H9 (cell line): ENCODE data around the gene TXNDC12. TPM values are rescaled to one million over a fixed set of nuclear protein-coding genes. Genes with fewer than 3 reads are reported as not detected.
"Not testable (repeated sequence)": the region's sequence is repeated elsewhere in the genome, so short reads cannot be mapped to it uniquely, and the experiment has no call there.

Experiments
- DNase-seq: peaks from one replicate; pipeline ENCODE4 v3.0.0-alpha.2; 2017
- H2AFZ ChIP-seq: one replicate; pipeline ENCODE4 v1.6.1; 2013; ENCODE audit warnings: mild to moderate bottlenecking, low read length, control low read depth, moderate library complexity
- H2AK5ac ChIP-seq: 2 replicates; pipeline ENCODE4 v1.6.1; 2013; ENCODE audit warnings: low read length, control low read depth, mixed read lengths; ENCODE audit not compliant: insufficient read length
- H2BK120ac ChIP-seq: one replicate; pipeline ENCODE4 v1.6.1; 2013; ENCODE audit warnings: low read depth, mild to moderate bottlenecking, low read length, control low read depth, inconsistent platforms; ENCODE audit not compliant: poor library complexity, severe bottlenecking
- H2BK12ac ChIP-seq: 2 replicates; pipeline ENCODE4 v1.6.1; 2013; ENCODE audit warnings: low read length, control low read depth, mixed read lengths, low read depth; ENCODE audit not compliant: insufficient read length
- H2BK15ac ChIP-seq: 2 replicates; pipeline ENCODE4 v1.6.1; 2013; ENCODE audit warnings: low read depth, low read length, control low read depth
- H2BK20ac ChIP-seq: one replicate; pipeline ENCODE4 v1.6.1; 2013; ENCODE audit warnings: low read depth, mild to moderate bottlenecking, low read length, control low read depth, inconsistent platforms; ENCODE audit not compliant: poor library complexity, severe bottlenecking
- H2BK5ac ChIP-seq: 2 replicates; pipeline ENCODE4 v1.6.1; 2013; ENCODE audit warnings: low read length, control low read depth, mixed read lengths; ENCODE audit not compliant: insufficient read length
- H3K14ac ChIP-seq: 2 replicates; pipeline ENCODE4 v1.6.1; 2013; ENCODE audit warnings: low read length, control low read depth; ENCODE audit not compliant: insufficient read depth
- H3K18ac ChIP-seq: 2 replicates; pipeline ENCODE4 v1.6.1; 2013; ENCODE audit warnings: low read depth, mild to moderate bottlenecking, mixed read lengths, low read length, control low read depth; ENCODE audit not compliant: insufficient read length
- H3K23ac ChIP-seq: 2 replicates; pipeline ENCODE4 v1.6.1; 2013; ENCODE audit warnings: low read length, control low read depth, mixed read lengths, low read depth; ENCODE audit not compliant: insufficient read length
- H3K23me2 ChIP-seq: 2 replicates; pipeline ENCODE4 v1.6.1; 2013; ENCODE audit warnings: low read depth, mild to moderate bottlenecking, mixed read lengths, low read length, control low read depth; ENCODE audit not compliant: insufficient read length, poor library complexity, severe bottlenecking
- H3K27ac ChIP-seq: 2 replicates; pipeline ENCODE4 v1.5.1; 2013; ENCODE audit warnings: low read length, control low read depth, mixed read lengths, low read depth; ENCODE audit not compliant: insufficient read length
- H3K27me3 ChIP-seq: 2 replicates; pipeline ENCODE4 v1.6.1; 2013; ENCODE audit warnings: low read length, control low read depth, inconsistent platforms; ENCODE audit not compliant: insufficient read depth
- H3K4ac ChIP-seq: 2 replicates; pipeline ENCODE4 v1.6.1; 2013; ENCODE audit warnings: low read depth, mild to moderate bottlenecking, control low read depth, inconsistent platforms, low read length, moderate library complexity
- H3K4me1 ChIP-seq: 2 replicates; pipeline ENCODE4 v1.6.1; 2013; ENCODE audit warnings: low read length, control low read depth, inconsistent platforms; ENCODE audit not compliant: insufficient read depth
- H3K4me2 ChIP-seq: 2 replicates; pipeline ENCODE4 v1.6.1; 2013; ENCODE audit warnings: low read length, control low read depth, mixed read lengths; ENCODE audit not compliant: insufficient read length, insufficient read depth
- H3K56ac ChIP-seq: 2 replicates; pipeline ENCODE4 v1.6.1; 2013; ENCODE audit warnings: low read depth, mild to moderate bottlenecking, mixed read lengths, low read length, control low read depth; ENCODE audit not compliant: insufficient read length
- H3K79me1 ChIP-seq: 2 replicates; pipeline ENCODE4 v1.6.1; 2013; ENCODE audit warnings: low read depth, mild to moderate bottlenecking, moderate library complexity, low read length, control low read depth, inconsistent platforms; ENCODE audit not compliant: insufficient read depth, poor library complexity, severe bottlenecking
- H3K79me2 ChIP-seq: 2 replicates; pipeline ENCODE4 v1.6.1; 2013; ENCODE audit warnings: low read length, control low read depth, inconsistent platforms; ENCODE audit not compliant: insufficient read depth
- H3K9ac ChIP-seq: 2 replicates; pipeline ENCODE4 v1.6.1; 2013; ENCODE audit warnings: low read length, control low read depth, mixed read lengths; ENCODE audit not compliant: insufficient read length; ENCODE audit errors: extremely low read depth
- H3K9me3 ChIP-seq: one replicate; pipeline ENCODE4 v1.6.1; 2013; ENCODE audit warnings: low read depth, low read length, inconsistent platforms; ENCODE audit not compliant: control insufficient read depth
- H3T11ph ChIP-seq: one replicate; pipeline ENCODE4 v1.6.1; 2013; ENCODE audit warnings: mild to moderate bottlenecking, low read length, control low read depth, inconsistent platforms
- H4K20me1 ChIP-seq: one replicate; pipeline ENCODE4 v1.6.1; 2013; ENCODE audit not compliant: control insufficient read depth, insufficient read length, insufficient read depth
- H4K5ac ChIP-seq: 2 replicates; pipeline ENCODE4 v1.6.1; 2013; ENCODE audit warnings: low read depth, mild to moderate bottlenecking, mixed read lengths, low read length, control low read depth; ENCODE audit not compliant: insufficient read length
- H4K8ac ChIP-seq: replicated peaks from 2 replicates; pipeline ENCODE4 v1.6.1; 2013; ENCODE audit warnings: low read length, control low read depth, mixed read lengths, low read depth; ENCODE audit not compliant: insufficient read length
- H4K91ac ChIP-seq: 2 replicates; pipeline ENCODE4 v1.6.1; 2013; ENCODE audit warnings: low read depth, mild to moderate bottlenecking, moderate library complexity, mixed read lengths, low read length, control low read depth; ENCODE audit not compliant: insufficient read length
- H3K27ac Mint-ChIP-seq, 3 experiments: 2 replicates in 2 of 3; 3 replicates in 1 of 3; pipeline ENCODE4 v1.8.0; 2020 to 2021; ENCODE audit warnings: mixed read lengths in 3 of 3, mild to moderate bottlenecking in 1 of 3, moderate library complexity in 1 of 3
- H3K27me3 Mint-ChIP-seq: 2 replicates; pipeline ENCODE4 v1.8.0; 2021; ENCODE audit warnings: low read depth, mild to moderate bottlenecking, moderate library complexity, mixed read lengths
- H3K36me3 Mint-ChIP-seq, 3 experiments: 2 replicates in 2 of 3; 3 replicates in 1 of 3; pipeline ENCODE4 v1.8.0; 2020 to 2021; ENCODE audit warnings: low read depth in 3 of 3, mixed read lengths in 3 of 3; ENCODE audit not compliant: insufficient read depth in 1 of 3
- H3K4me1 Mint-ChIP-seq, 2 experiments: 2 replicates each; pipeline ENCODE4 v1.8.0; 2020; ENCODE audit warnings: mixed read lengths in 2 of 2
- H3K4me3 Mint-ChIP-seq, 2 experiments: 2 replicates in 1 of 2; 3 replicates in 1 of 2; pipeline ENCODE4 v1.8.0; 2020 to 2021; ENCODE audit warnings: mild to moderate bottlenecking in 2 of 2, mixed read lengths in 2 of 2, moderate library complexity in 1 of 2
- H3K9me3 Mint-ChIP-seq, 2 experiments: 2 replicates in 1 of 2; 3 replicates in 1 of 2; pipeline ENCODE4 v1.8.0; 2020; ENCODE audit warnings: mild to moderate bottlenecking in 2 of 2, mixed read lengths in 2 of 2, moderate library complexity in 1 of 2
- CTCF ChIP-seq: fragments of 200-600 bp; sonication (generic); conservative IDR thresholded peaks from 3 replicates; pipeline ENCODE4 v1.8.0; 2021; ENCODE audit warnings: antibody characterized with exemption, mild to moderate bottlenecking
- WGBS: extraction: QIAGEN DNeasy Blood & Tissue Kit; methylation state at CpG from one replicate; pipeline ENCODE4 v1.1.7; 2013; ENCODE audit warnings: missing lambda C conversion rate, low lambda C conversion rate, mixed read lengths; ENCODE audit not compliant: insufficient read length; ENCODE audit errors: extremely low coverage; 5-methylcytosine and 5-hydroxymethylcytosine counted together
- total RNA-seq: library from RNA; stranded (reverse); gene quantifications from 2 replicates; pipeline ENCODE4 v1.2.1, GENCODE V29; 2021

The TXNDC12 gene
- total RNA-seq, 1 experiment from 2014 or later = 82.1 TPM

- Histone ChIP-seq H4K20me1 (no peaks in the 10 kb centered on the region), H2BK12ac (no peak overlapping the region), H4K5ac (no peak overlapping the region), H3K18ac (no peak overlapping the region), H3T11ph (no peak overlapping the region), H2BK120ac (no peak overlapping the region), H3K9ac (peak overlapping the region; percentile 89), H3K23me2 (peaks cover 10% of the 10 kb centered on the region), H2BK5ac (no peak overlapping the region), H2AK5ac (no peak overlapping the region), H3K23ac (no peak overlapping the region), H4K8ac (no peak overlapping the region), H4K91ac (no peak overlapping the region), H3K27ac (no peak overlapping the region), H2AFZ (no peak overlapping the region), H3K27me3 (no peaks in the 10 kb centered on the region), H3K79me2 (peaks cover 4% of the 10 kb centered on the region; the same call in 1 of the 2 replicates), H3K79me1 (no peaks in the 10 kb centered on the region), H3K4ac (no peak overlapping the region), H3K4me1 (peaks cover 2% of the 10 kb centered on the region; the same call in 1 of the 2 replicates), H3K14ac (no peak overlapping the region), H2BK15ac (no peak overlapping the region), H2BK20ac (no peak overlapping the region), H3K4me2 (peak overlapping the region; percentile 75), H3K56ac (no peak overlapping the region), H3K9me3 (no peaks in the 10 kb centered on the region)
- H3K36me3 Mint-ChIP-seq = peaks cover 2 to 41% (median 28%) of the 10 kb centered on the region in 3 experiments; a peak in 5 of 7 replicates
- TF ChIP-seq CTCF = no peak
- no peaks in the 10 kb centered on the region; the same call in 1 of the 2 replicates for H3K27me3 Mint-ChIP-seq
- peak overlapping the region; percentile 90 to 91 for H3K4me3 Mint-ChIP-seq
- DNase-seq = no peak
- no CpG with 5 or more reads among the region's 5 CpGs for WGBS
- peak overlapping the region in 1 of 3 experiments; percentile 96; a peak in 1 of 7 replicates for H3K27ac Mint-ChIP-seq
- no peaks in the 10 kb centered on the region for H3K9me3 Mint-ChIP-seq
- peaks cover 21 to 22% of the 10 kb centered on the region in 2 experiments for H3K4me1 Mint-ChIP-seq
These were observed 22.7 kb downstream of the TXNDC12 start for GRCh38 chr1:52032124-52032784.

GRCh38 chr1:52028839-52029238, 26.2 kb downstream of the TXNDC12 start:
- WGBS = no CpG with 5 or more reads among the region's 5 CpGs
- not testable (repeated sequence) for H3K4me2 ChIP-seq, H4K91ac ChIP-seq, H3K27ac ChIP-seq, H2BK15ac ChIP-seq, H4K8ac ChIP-seq, H2BK120ac ChIP-seq, H3K14ac ChIP-seq, H3K27ac Mint-ChIP-seq, H3K4me3 Mint-ChIP-seq, H4K20me1 ChIP-seq, H4K5ac ChIP-seq, H3K79me1 ChIP-seq, H3K4ac ChIP-seq, H3K23me2 ChIP-seq, H3K27me3 Mint-ChIP-seq, H3K79me2 ChIP-seq, H2BK20ac ChIP-seq, H2AK5ac ChIP-seq, H3K9me3 ChIP-seq, H3K9ac ChIP-seq, H3K56ac ChIP-seq, H2BK5ac ChIP-seq, H3K18ac ChIP-seq, H2BK12ac ChIP-seq, H2AFZ ChIP-seq, H3K27me3 ChIP-seq, H3K4me1 ChIP-seq, H3K9me3 Mint-ChIP-seq, DNase-seq, H3K23ac ChIP-seq, H3T11ph ChIP-seq
- Mint-ChIP-seq H3K4me1 (peaks cover 18 to 19% of the 10 kb centered on the region in 2 experiments), H3K36me3 (peaks cover 10 to 54% (median 43%) of the 10 kb centered on the region in 3 experiments; a peak in 6 of 7 replicates)
